ENCODE results near the gene EQTN. TPM values are rescaled to one million over a fixed set of nuclear protein-coding genes. Genes with fewer than 3 reads are reported as not detected.

The EQTN gene
- total RNA-seq = 1 to 10 TPM in 1 of 4 donors, not detected in 3; 1.2 TPM

- ATAC-seq = no peak
- Histone ChIP-seq H3K27ac (no peak within 1 kb of the TSS), H3K4me1 (no peaks in the 10 kb centered on the region), H3K36me3 (no peaks in the 10 kb centered on the region), H3K4me3 (no peak within 1 kb of the TSS), H3K27me3 (no peaks in the 10 kb centered on the region), H3K9me3 (no peaks in the 10 kb centered on the region)
- no peak for TF ChIP-seq POLR2AphosphoS5 (IDR thresholded peaks at IDR 0.05)
- no peak for TF ChIP-seq POLR2A (IDR thresholded peaks at IDR 0.05)
- TF ChIP-seq CTCF (IDR thresholded peaks at IDR 0.05) = no peak
- TF ChIP-seq EP300 (IDR thresholded peaks at IDR 0.05) = no peak
- WGBS, 2 donors (ENCODE audit: low coverage in 1 of 2) = 76% methylated on average over 7 of the region's 7 CpGs
These were observed at the start of gene EQTN for GRCh38 chr9:27297050-27297449. TSS of gene EQTN (minus strand) at chr9:27297150. CDS start at chr9:27297055, 95 bp downstream.

GRCh38 chr9:27344776-27345175 is 47.8 kb upstream of the EQTN start:
- no peaks in the 10 kb centered on the region for H3K9me3 ChIP-seq
- no peak for TF ChIP-seq CTCF (IDR thresholded peaks at IDR 0.05)
- no peak for TF ChIP-seq EP300 (IDR thresholded peaks at IDR 0.05)
- TF ChIP-seq POLR2A (IDR thresholded peaks at IDR 0.05) = no peak
- TF ChIP-seq POLR2AphosphoS5 (IDR thresholded peaks at IDR 0.05) = no peak
- 96 to 100% methylated on average over 1 to 5 of the region's 7 CpGs for WGBS, 2 donors (ENCODE audit: low coverage in 1 of 2)
- H3K27ac ChIP-seq = no peak overlapping the region
- H3K4me1 ChIP-seq = peaks cover 0 to 40% (median 16%) of the 10 kb centered on the region in 3 donors
- H3K27me3 ChIP-seq = no peaks in the 10 kb centered on the region
- no peaks in the 10 kb centered on the region for H3K36me3 ChIP-seq
- no peak overlapping the region for H3K4me3 ChIP-seq
- no peak for ATAC-seq

- TF ChIP-seq POLR2A (IDR thresholded peaks at IDR 0.05) (no peak), EP300 (IDR thresholded peaks at IDR 0.05) (no peak), CTCF (IDR thresholded peaks at IDR 0.05) (no peak), POLR2AphosphoS5 (IDR thresholded peaks at IDR 0.05) (no peak)
- H3K4me1 ChIP-seq = peaks cover 0 to 59% (median 32%) of the 10 kb centered on the region in 3 donors
- H3K9me3 ChIP-seq = no peaks in the 10 kb centered on the region
- WGBS, 2 donors (ENCODE audit: low coverage in 1 of 2) = 64 to 66% methylated on average over 8 to 9 of the region's 9 CpGs
- peak; percentile 34 for ATAC-seq
- no peaks in the 10 kb centered on the region for H3K27me3 ChIP-seq
- H3K27ac ChIP-seq = peak overlapping the region in 3 of 4 donors; percentile 31 to 73 (median 68)
- H3K36me3 ChIP-seq = no peaks in the 10 kb centered on the region
- H3K4me3 ChIP-seq = no peak overlapping the region
These were observed 44.8 kb upstream of the EQTN start for GRCh38 chr9:27341545-27342294.

- peak; percentile 38 for ATAC-seq
- Histone ChIP-seq H3K4me1 (peaks cover 0 to 59% (median 32%) of the 10 kb centered on the region in 3 donors), H3K27me3 (no peaks in the 10 kb centered on the region), H3K4me3 (no peak overlapping the region), H3K27ac (peak overlapping the region in 3 of 4 donors; percentile 40 to 73 (median 68)), H3K9me3 (no peaks in the 10 kb centered on the region), H3K36me3 (no peaks in the 10 kb centered on the region)
- TF ChIP-seq POLR2A (IDR thresholded peaks at IDR 0.05) = no peak
- TF ChIP-seq CTCF (IDR thresholded peaks at IDR 0.05) = no peak
- no peak for TF ChIP-seq EP300 (IDR thresholded peaks at IDR 0.05)
- no peak for TF ChIP-seq POLR2AphosphoS5 (IDR thresholded peaks at IDR 0.05)
- 80% methylated on average over 1 to 2 of the region's 7 CpGs for WGBS, 2 donors (ENCODE audit: low coverage in 1 of 2)
These were observed 44.1 kb upstream of the EQTN start for GRCh38 chr9:27340961-27341511.
